Activated CD8-positive, alpha-beta T cell treated with anti-CD3 and anti-CD28 coated beads for 36 hours (primary cell): Measurements from ENCODE around the gene BRCA1. TPM values are rescaled to one million over a fixed set of nuclear protein-coding genes. Genes with fewer than 3 reads are reported as not detected.
"Not testable (repeated sequence)": the region's sequence is repeated elsewhere in the genome, so short reads cannot be mapped to it uniquely, and the experiment has no call there.

Experiments
- ATAC-seq: fragments of 200-7000 bp; cut with Tn5 transposase; one replicate; pipeline ENCODE4 v1.10.0; 2021; ENCODE audit warnings: mild to moderate bottlenecking, moderate library complexity
- CTCF ChIA-PET: fragments of 350-600 bp; sonication (Branson Sonifier 250); formaldehyde crosslinking; loops from one replicate; lab custom pipeline; 2021; ENCODE audit warnings: antibody characterized with exemption; lab: Charles Lee
- POLR2A ChIA-PET: fragments of 350-600 bp; sonication (Branson Sonifier 250); formaldehyde crosslinking; loops from one replicate; lab custom pipeline; 2021; ENCODE audit warnings: antibody characterized with exemption; lab: Charles Lee
- DNase-seq: peaks from one replicate; pipeline ENCODE4 v3.0.0-alpha.2; 2020
- H3K27ac Mint-ChIP-seq: one replicate; pipeline ENCODE4 v1.8.0; 2021; ENCODE audit warnings: mild to moderate bottlenecking, mixed read lengths
- H3K27me3 Mint-ChIP-seq: one replicate; pipeline ENCODE4 v1.8.0; 2021; ENCODE audit warnings: mixed read lengths
- H3K36me3 Mint-ChIP-seq: one replicate; pipeline ENCODE4 v1.8.0; 2021; ENCODE audit warnings: low read depth, mixed read lengths
- H3K4me1 Mint-ChIP-seq: one replicate; pipeline ENCODE4 v1.8.0; 2021; ENCODE audit warnings: low read depth, mixed read lengths
- H3K4me3 Mint-ChIP-seq: one replicate; pipeline ENCODE4 v1.8.0; 2021; ENCODE audit warnings: mild to moderate bottlenecking, moderate library complexity, mixed read lengths
- H3K9me3 Mint-ChIP-seq: one replicate; pipeline ENCODE4 v1.8.0; 2021; ENCODE audit warnings: mixed read lengths
- CTCF ChIP-seq: fragments of 200-600 bp; IDR thresholded peaks from one replicate; pipeline ENCODE4 v1.8.0; 2022; ENCODE audit warnings: antibody characterized with exemption, mild to moderate bottlenecking
- intact Hi-C: fragments of 100-400 bp; cut with micrococcal nuclease; formaldehyde crosslinking; loops from one replicate; pipeline ENCODE4 v1.10.0; 2022
- total RNA-seq, 2 experiments: library from RNA; stranded (reverse); gene quantifications; one replicate each; pipeline ENCODE4 v1.2.3, GENCODE V29; 2021

Gene BRCA1
- total RNA-seq, 2 experiments from 2014 or later = 84.5 to 92.9 TPM

- no peak for TF ChIP-seq CTCF
- H3K9me3 Mint-ChIP-seq = no peaks in the 10 kb centered on the region
- H3K27me3 Mint-ChIP-seq = no peaks in the 10 kb centered on the region
- ChIA-PET CTCF (no interaction called here), POLR2A (interaction anchor here (0.6 to 2.5 kb wide), 2 partner anchors 24 to 196 kb away, joined by 3 to 10 read pairs; no protein-coding TSS in a partner anchor)
- intact Hi-C loops = no loop called here
- H3K4me3 Mint-ChIP-seq = no peak overlapping the region
- peaks cover 3% of the 10 kb centered on the region for H3K4me1 Mint-ChIP-seq
- no peak overlapping the region for H3K27ac Mint-ChIP-seq
- H3K36me3 Mint-ChIP-seq = peaks cover 31% of the 10 kb centered on the region
- ATAC-seq (no peak), DNase-seq (no peak)
Observed at GRCh38 chr17:43118679-43119615, 6.2 kb downstream of the BRCA1 start.

- no peak for DNase-seq
- CTCF ChIA-PET = no interaction called here
- intact Hi-C loops = no loop called here
- POLR2A ChIA-PET = interaction anchor here (2.6 kb wide), 1 partner anchor 11 kb away, joined by 8 read pairs; the partner anchor contains the start of gene BRCA1
- Mint-ChIP-seq H3K27me3 (no peaks in the 10 kb centered on the region), H3K4me1 (no peaks in the 10 kb centered on the region), H3K27ac (no peak overlapping the region), H3K9me3 (no peaks in the 10 kb centered on the region), H3K36me3 (peaks cover 29% of the 10 kb centered on the region), H3K4me3 (no peak overlapping the region)
- no peak for TF ChIP-seq CTCF
- no peak for ATAC-seq
Observed at GRCh38 chr17:43114151-43114552, 11.0 kb downstream of the BRCA1 start.

- Mint-ChIP-seq H3K27me3 (no peaks in the 10 kb centered on the region), H3K36me3 (peaks cover 36% of the 10 kb centered on the region), H3K27ac (no peak overlapping the region), H3K4me3 (no peak overlapping the region), H3K4me1 (no peaks in the 10 kb centered on the region), H3K9me3 (no peaks in the 10 kb centered on the region)
- intact Hi-C loops = no loop called here
- ChIA-PET CTCF (no interaction called here), POLR2A (no interaction called here)
- no peak for ATAC-seq
- no peak for DNase-seq
- no peak for TF ChIP-seq CTCF
Observed at GRCh38 chr17:43106552-43106951, 18.6 kb downstream of the BRCA1 start.

GRCh38 chr17:43105146-43105545 lies 20.0 kb downstream of the BRCA1 start:
- ATAC-seq = no peak
- ChIA-PET CTCF (no interaction called here), POLR2A (interaction anchor here (1.0 kb wide), 1 partner anchor 80 kb away, joined by 3 read pairs; the partner anchor contains the start of gene RND2)
- no peak for DNase-seq
- H3K36me3 Mint-ChIP-seq = peaks cover 37% of the 10 kb centered on the region
- no peak overlapping the region for H3K27ac Mint-ChIP-seq
- no peak overlapping the region for H3K4me3 Mint-ChIP-seq
- no peak for TF ChIP-seq CTCF
- H3K9me3 Mint-ChIP-seq = no peaks in the 10 kb centered on the region
- intact Hi-C loops = no loop called here
- no peaks in the 10 kb centered on the region for H3K27me3 Mint-ChIP-seq
- H3K4me1 Mint-ChIP-seq = no peaks in the 10 kb centered on the region

- Mint-ChIP-seq H3K4me1 (no peaks in the 10 kb centered on the region), H3K4me3 (no peak overlapping the region), H3K27me3 (no peaks in the 10 kb centered on the region), H3K36me3 (peaks cover 40% of the 10 kb centered on the region), H3K9me3 (no peaks in the 10 kb centered on the region), H3K27ac (no peak overlapping the region)
- DNase-seq (no peak), ATAC-seq (no peak)
- POLR2A ChIA-PET = interaction anchor here (1.0 kb wide), 1 partner anchor 80 kb away, joined by 3 read pairs; the partner anchor contains the start of gene RND2
- TF ChIP-seq CTCF = no peak
- intact Hi-C loops = no loop called here
- CTCF ChIA-PET = no interaction called here
Observed at GRCh38 chr17:43104665-43105064, 20.5 kb downstream of the BRCA1 start.

GRCh38 chr17:43095364-43095763 lies 29.8 kb downstream of the BRCA1 start:
- DNase-seq, H3K4me3 Mint-ChIP-seq, POLR2A ChIA-PET, H3K27me3 Mint-ChIP-seq, H3K9me3 Mint-ChIP-seq, intact Hi-C loops, ATAC-seq, CTCF ChIA-PET, H3K27ac Mint-ChIP-seq, H3K4me1 Mint-ChIP-seq: not testable (repeated sequence)
- peaks cover 55% of the 10 kb centered on the region for H3K36me3 Mint-ChIP-seq
